Activated T-cell treated with anti-CD3 and anti-CD28 coated beads, Interleukin-2, amount 50 U/mL, for 48 hours (primary cell): ENCODE measurements around the gene ZNF579.

ENCODE experiments used
- DNase-seq, 2 experiments: peaks; one replicate each; pipeline ENCODE4 v3.0.0-alpha.2; 2020

ZNF579 gene

GRCh38 chr19:55567708-55568328, 12.8 kb downstream of the ZNF579 start:
- DNase-seq: no peak

GRCh38 chr19:55566823-55567222, 13.8 kb downstream of the ZNF579 start:
- no peak for DNase-seq

- DNase-seq: no peak
Observed at GRCh38 chr19:55563261-55563690, 17.4 kb downstream of the ZNF579 start.

- no peak for DNase-seq
Observed at GRCh38 chr19:55559684-55560083, 21.0 kb downstream of the ZNF579 start.

- DNase-seq: no peak
Observed at GRCh38 chr19:55554741-55555152, 25.9 kb downstream of the ZNF579 start.

GRCh38 chr19:55554302-55554701, 26.3 kb downstream of the ZNF579 start:
- DNase-seq: no peak

GRCh38 chr19:55553217-55554182, 27.1 kb downstream of the ZNF579 start:
- DNase-seq: no peak

GRCh38 chr19:55552620-55553019, 28.0 kb downstream of the ZNF579 start:
- no peak for DNase-seq

- no peak for DNase-seq
Observed at GRCh38 chr19:55552206-55552605, 28.4 kb downstream of the ZNF579 start.

- no peak for DNase-seq
Observed at GRCh38 chr19:55550321-55550650, 30.4 kb downstream of the ZNF579 start.

GRCh38 chr19:55549500-55550320, 30.9 kb downstream of the ZNF579 start:
- no peak for DNase-seq

GRCh38 chr19:55546822-55547614, 33.6 kb downstream of the ZNF579 start:
- no peak for DNase-seq

GRCh38 chr19:55546011-55546410, 34.6 kb downstream of the ZNF579 start:
- DNase-seq: no peak

- DNase-seq: no peak
Observed at GRCh38 chr19:55545443-55545842, 35.2 kb downstream of the ZNF579 start, which contains the start of gene SBK3. Gene SBK3 (minus strand): TSS chr19:55545543. CDS start chr19:55545543, 0 bp downstream.

GRCh38 chr19:55544776-55545439, 35.7 kb downstream of the ZNF579 start:
- no peak for DNase-seq

GRCh38 chr19:55544014-55544413, 36.6 kb downstream of the ZNF579 start:
- no peak for DNase-seq

GRCh38 chr19:55543567-55543966, 37.1 kb downstream of the ZNF579 start:
- DNase-seq: no peak

- DNase-seq: no peak
Observed at GRCh38 chr19:55542292-55542855, 38.3 kb downstream of the ZNF579 start.

- no peak for DNase-seq
Observed at GRCh38 chr19:55541091-55541490, 39.6 kb downstream of the ZNF579 start.

- DNase-seq: no peak
Observed at GRCh38 chr19:55540619-55541018, 40.0 kb downstream of the ZNF579 start.
